DND-41 (cell line): ENCODE data around the gene C1orf35.
A peak's percentile ranks its signal among the peaks of the same experiment; 100 is the strongest.

ENCODE experiments used
- ATAC-seq: fragments of 200-7000 bp; cut with Tn5 transposase; 3 replicates; pipeline ENCODE4 v1.9.1; 2021; ENCODE audit warnings: low read depth; ENCODE audit not compliant: insufficient read depth
- DNase-seq: peaks from one replicate; pipeline ENCODE4 v3.0.0-alpha.2; 2020
- H2AFZ ChIP-seq: 2 replicates; pipeline ENCODE4 v1.6.0; 2012; ENCODE audit warnings: low read depth, low read length
- H3K27ac ChIP-seq: 2 replicates; pipeline ENCODE4 v1.5.1; 2012; ENCODE audit warnings: low read length, inconsistent platforms
- H3K27me3 ChIP-seq: fragments of 200-600 bp; sonication (generic); 2 replicates; pipeline ENCODE4 v1.6.0; 2012; ENCODE audit warnings: low read length, mild to moderate bottlenecking, inconsistent platforms; ENCODE audit not compliant: insufficient read depth, poor library complexity
- H3K36me3 ChIP-seq: 2 replicates; pipeline ENCODE4 v1.5.1; 2012; ENCODE audit warnings: low read length, inconsistent platforms; ENCODE audit not compliant: insufficient read depth
- H3K4me1 ChIP-seq: 2 replicates; pipeline ENCODE4 v1.5.1; 2012; ENCODE audit warnings: mild to moderate bottlenecking, low read length; ENCODE audit not compliant: insufficient read depth
- H3K4me2 ChIP-seq: 2 replicates; pipeline ENCODE4 v1.6.0; 2012; ENCODE audit warnings: mild to moderate bottlenecking, moderate library complexity, low read length, inconsistent platforms; ENCODE audit not compliant: insufficient read depth
- H3K4me3 ChIP-seq, 2 experiments: fragments of 200-600 bp in 1 of 2; shearing (Covaris generic) in 1 of 2; 2 replicates each; pipeline ENCODE4 v1.5.1; 2012 to 2016; ENCODE audit warnings: inconsistent platforms in 2 of 2, low read length in 2 of 2, mild to moderate bottlenecking in 2 of 2, low read depth in 1 of 2, moderate library complexity in 1 of 2
- H3K79me2 ChIP-seq: 2 replicates; pipeline ENCODE4 v1.6.0; 2012; ENCODE audit warnings: low read length, inconsistent platforms; ENCODE audit not compliant: insufficient read depth
- H3K9ac ChIP-seq: 2 replicates; pipeline ENCODE4 v1.6.0; 2012; ENCODE audit warnings: low read depth, mild to moderate bottlenecking, inconsistent platforms, low read length, moderate library complexity
- H3K9me3 ChIP-seq: 2 replicates; pipeline ENCODE4 v1.5.1; 2012; ENCODE audit warnings: low read length, moderate library complexity, mild to moderate bottlenecking, inconsistent platforms; ENCODE audit not compliant: insufficient read depth, severe bottlenecking
- H4K20me1 ChIP-seq: 2 replicates; pipeline ENCODE4 v1.6.0; 2012; ENCODE audit warnings: low read length; ENCODE audit not compliant: insufficient read depth
- CTCF ChIP-seq: IDR thresholded peaks from 2 replicates; pipeline ENCODE4 v1.5.1; 2012; ENCODE audit warnings: borderline replicate concordance, low read length, moderate library complexity, mild to moderate bottlenecking; ENCODE audit not compliant: poor library complexity, severe bottlenecking; ENCODE audit errors: extremely low read depth
- EZH2 ChIP-seq: IDR thresholded peaks from 3 replicates; pipeline ENCODE4 v1.6.1; 2012; ENCODE audit warnings: borderline replicate concordance, low read depth, mild to moderate bottlenecking, moderate library complexity, low read length, inconsistent platforms; ENCODE audit not compliant: severe bottlenecking

Gene C1orf35

DNA sequence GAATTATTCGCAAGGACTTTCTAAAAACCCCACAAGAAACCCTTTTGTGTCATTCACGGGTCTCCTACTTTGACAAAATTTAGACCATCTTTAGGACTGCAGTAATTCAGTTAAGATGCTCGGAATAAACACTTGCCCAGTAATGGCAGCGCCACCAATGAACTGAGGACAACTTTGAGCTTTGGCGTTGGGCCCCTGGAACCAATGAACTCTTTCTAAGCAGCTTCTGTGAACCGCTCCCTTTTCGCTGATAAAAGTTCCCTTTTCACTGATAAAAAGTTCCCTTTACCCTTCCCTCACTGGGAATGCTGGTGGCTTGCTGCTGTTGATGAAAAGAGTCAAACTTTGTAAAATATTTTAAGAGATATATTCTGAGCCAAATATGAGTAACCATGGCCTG is 7.4 kb upstream of the C1orf35 start:
- Histone ChIP-seq H3K36me3 (peaks cover 24% of the 10 kb centered on the region), H3K9me3 (no peaks in the 10 kb centered on the region), H2AFZ (no peak overlapping the region), H3K9ac (no peak overlapping the region; the same call in 1 of the 2 replicates), H3K27ac (no peak overlapping the region), H4K20me1 (peaks cover 4% of the 10 kb centered on the region; the same call in 1 of the 2 replicates), H3K4me3 (no peak overlapping the region), H3K79me2 (peaks cover 23% of the 10 kb centered on the region), H3K27me3 (no peaks in the 10 kb centered on the region), H3K4me1 (peaks cover 27% of the 10 kb centered on the region), H3K4me2 (peak overlapping the region; percentile 91)
- DNase-seq (no peak), ATAC-seq (no peak)
- TF ChIP-seq CTCF, result no peak
- TF ChIP-seq EZH2, result no peak

DNA sequence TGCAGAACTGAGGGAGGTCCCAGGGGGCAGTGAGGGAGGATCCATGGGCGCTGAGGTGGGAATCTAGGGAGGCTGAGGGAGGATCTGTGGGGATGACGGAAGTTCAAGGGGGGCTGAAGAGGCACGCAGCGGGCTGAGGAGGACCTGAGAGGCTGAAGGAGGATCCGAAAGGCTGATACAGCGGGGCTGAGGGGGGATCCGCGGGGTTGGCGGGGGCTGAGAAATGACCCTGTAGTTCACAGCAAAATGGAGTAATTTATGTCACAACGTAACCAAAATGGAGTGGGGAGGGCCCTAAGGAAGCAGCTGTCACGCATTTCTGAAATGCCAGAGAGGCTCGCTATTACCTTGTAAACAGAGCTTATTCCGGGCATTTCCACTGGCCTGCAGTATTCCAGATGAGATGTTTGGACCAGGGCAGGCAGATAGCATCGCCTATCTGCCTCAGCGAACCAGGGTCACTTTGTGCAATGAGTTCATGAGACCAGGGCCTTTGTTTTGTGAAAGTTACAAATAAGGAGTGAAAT is 6.9 kb upstream of the C1orf35 start:
- TF ChIP-seq EZH2 (no peak), CTCF (no peak)

GRCh38 chr1:228109073-228109961 is 6.2 kb upstream of the C1orf35 start, which contains the start of gene MRPL55:
Gene MRPL55 (minus strand): TSS chr1:228109299. CDS start chr1:228108260, 1,039 bp downstream.
- H3K4me1 ChIP-seq, result peaks cover 39% of the 10 kb centered on the region
- ATAC-seq (peak; percentile 88), DNase-seq (peak; percentile 97)
- H3K4me2 ChIP-seq, result peak within 1 kb of the TSS; percentile 91
- TF ChIP-seq EZH2 (no peak), CTCF (no peak)
- H3K9ac ChIP-seq, result peak within 1 kb of the TSS; percentile 75
- no peaks in the 10 kb centered on the region for H3K27me3 ChIP-seq
- peak within 1 kb of the TSS; percentile 94 for H2AFZ ChIP-seq
- H3K36me3 ChIP-seq, result peaks cover 30% of the 10 kb centered on the region
- no peaks in the 10 kb centered on the region for H3K9me3 ChIP-seq
- H3K79me2 ChIP-seq, result peaks cover 30% of the 10 kb centered on the region
- H4K20me1 ChIP-seq, result peaks cover 4% of the 10 kb centered on the region; the same call in 1 of the 2 replicates
- peak within 1 kb of the TSS; percentile 75 for H3K27ac ChIP-seq
- H3K4me3 ChIP-seq, result peak within 1 kb of the TSS; percentile 30 to 84

More for the DNA sequence above, 6.9 kb upstream of the C1orf35 start:
- H2AFZ ChIP-seq, result peak overlapping the region; percentile 94
- ATAC-seq, result no peak; the same call in 2 of the 3 replicates
- H3K4me1 ChIP-seq, result peaks cover 32% of the 10 kb centered on the region
- H3K4me2 ChIP-seq, result peak overlapping the region; percentile 91
- H3K27ac ChIP-seq, result peak overlapping the region; percentile 75
- no peak for DNase-seq
- no peaks in the 10 kb centered on the region for H3K9me3 ChIP-seq
- H4K20me1 ChIP-seq, result peaks cover 4% of the 10 kb centered on the region; the same call in 1 of the 2 replicates
- peaks cover 24% of the 10 kb centered on the region for H3K79me2 ChIP-seq
- peak overlapping the region; percentile 75 for H3K9ac ChIP-seq
- no peaks in the 10 kb centered on the region for H3K27me3 ChIP-seq
- H3K36me3 ChIP-seq, result peaks cover 30% of the 10 kb centered on the region
- peak overlapping the region; percentile 30 to 84; a peak in 3 of 4 replicates for H3K4me3 ChIP-seq
